Common myeloid progenitor, CD34-positive (primary cell): ENCODE data around the gene PXYLP1. TPM values are rescaled to one million over a fixed set of nuclear protein-coding genes. Genes with fewer than 3 reads are reported as not detected.

ENCODE experiments used
- CTCF ChIA-PET: fragments of 350-600 bp; sonication (Branson Sonifier 250); formaldehyde crosslinking; loops from one replicate; lab custom pipeline; 2021; ENCODE audit warnings: antibody characterized with exemption; lab: Charles Lee
- POLR2A ChIA-PET: fragments of 350-600 bp; sonication (Branson Sonifier 250); formaldehyde crosslinking; loops from one replicate; lab custom pipeline; 2021; ENCODE audit warnings: antibody characterized with exemption; lab: Charles Lee
- DNase-seq, 3 donors: peaks; one replicate each; pipeline versions ENCODE4 v3.0.0 to v3.0.0-alpha.2; 2013
- H3K27ac ChIP-seq, 2 experiments: 1 replicate in 1 of 2; 2 replicates in 1 of 2; pipeline ENCODE4 v1.7.0; 2013; ENCODE audit warnings: inconsistent platforms in 2 of 2, low read length in 2 of 2, mild to moderate bottlenecking in 2 of 2, low read depth in 1 of 2, moderate library complexity in 1 of 2; ENCODE audit not compliant: severe bottlenecking in 2 of 2, insufficient read depth in 1 of 2, poor library complexity in 1 of 2
- H3K27me3 ChIP-seq, 5 experiments: replicated peaks in 2 of 5; 1 replicate in 3 of 5; 2 replicates in 2 of 5; pipeline versions ENCODE4 v1.6.1 to v1.7.0; 2013; ENCODE audit warnings: low read length in 4 of 5, mild to moderate bottlenecking in 2 of 5, moderate library complexity in 2 of 5, inconsistent platforms in 1 of 5; ENCODE audit not compliant: insufficient read depth in 5 of 5, control insufficient read depth in 4 of 5
- H3K36me3 ChIP-seq, 4 experiments: 1 replicate in 2 of 4; 2 replicates in 2 of 4; pipeline versions ENCODE4 v1.6.1 to v1.7.0; 2013; ENCODE audit warnings: low read length in 3 of 4, control low read depth in 1 of 4, mild to moderate bottlenecking in 1 of 4; ENCODE audit not compliant: control insufficient read depth in 4 of 4, insufficient read depth in 4 of 4
- H3K4me1 ChIP-seq, 4 experiments: 1 replicate in 3 of 4; 2 replicates in 1 of 4; pipeline versions ENCODE4 v1.6.1 to v1.7.1; 2013; ENCODE audit warnings: low read length in 3 of 4, mild to moderate bottlenecking in 3 of 4, control low read depth in 1 of 4, inconsistent platforms in 1 of 4, moderate library complexity in 1 of 4; ENCODE audit not compliant: control insufficient read depth in 4 of 4, insufficient read depth in 4 of 4; ENCODE audit errors: control extremely low read depth in 1 of 4
- H3K4me3 ChIP-seq, 7 experiments: 1 replicate in 4 of 7; 2 replicates in 3 of 7; pipeline versions ENCODE4 v1.5.1 to v1.7.0; 2013; ENCODE audit warnings: mild to moderate bottlenecking in 7 of 7, low read length in 6 of 7, moderate library complexity in 6 of 7, inconsistent platforms in 2 of 7, low read depth in 2 of 7, control low read depth in 1 of 7; ENCODE audit not compliant: insufficient read depth in 4 of 7, control insufficient read depth in 1 of 7; ENCODE audit errors: extremely low read depth in 1 of 7
- H3K9me3 ChIP-seq, 5 experiments: 1 replicate in 4 of 5; 2 replicates in 1 of 5; pipeline versions ENCODE4 v1.6.1 to v1.7.1; 2013; ENCODE audit warnings: low read length in 4 of 5, mild to moderate bottlenecking in 2 of 5, inconsistent platforms in 1 of 5, low read depth in 1 of 5, moderate library complexity in 1 of 5; ENCODE audit not compliant: control insufficient read depth in 4 of 5, insufficient read depth in 2 of 5; ENCODE audit errors: control extremely low read depth in 1 of 5
- WGBS: methylation state at CpG from one replicate; pipeline ENCODE4 v1.1.5; 2013; ENCODE audit not compliant: insufficient coverage; 5-methylcytosine and 5-hydroxymethylcytosine counted together
- polyA plus RNA-seq: library from polyadenylated mRNA; unstranded; fragments of 120-200 nt; gene quantifications from one replicate; pipeline ENCODE4 v1.2.1, GENCODE V29; 2013

The PXYLP1 gene
- polyA plus RNA-seq = 2.9 TPM

GRCh38 chr3:141231101-141231951 lies at the start of gene PXYLP1:
TSS of gene PXYLP1 (plus strand) at chr3:141231825. CDS start at chr3:141260176, 28,351 bp downstream.
- peaks cover 0 to 4% (median 0%) of the 10 kb centered on the region in 4 experiments for H3K36me3 ChIP-seq
- H3K4me3 ChIP-seq = peak within 1 kb of the TSS; percentile 62 to 88 (median 75)
- peak within 1 kb of the TSS in 1 of 2 experiments; percentile 70 for H3K27ac ChIP-seq
- peaks cover 4 to 32% (median 26%) of the 10 kb centered on the region in 4 experiments for H3K4me1 ChIP-seq
- ChIA-PET POLR2A (interaction anchor here (1.1 kb wide), 1 partner anchor 221 kb away, joined by 4 read pairs; no protein-coding TSS in a partner anchor), CTCF (interaction anchor here (0.8 to 6.9 kb wide), 19 partner anchors 10 to 223 kb away, joined by 3 to 43 read pairs (median 4); no protein-coding TSS in a partner anchor)
- peaks cover 0 to 3% (median 0%) of the 10 kb centered on the region in 5 experiments for H3K27me3 ChIP-seq
- DNase-seq = peak; percentile 74 to 89 (median 88)
- WGBS = 0% methylated on average over 64 of the region's 92 CpGs
- H3K9me3 ChIP-seq = no peaks in the 10 kb centered on the region

GRCh38 chr3:141183606-141184005 lies 48.0 kb upstream of the PXYLP1 start:
- no peaks in the 10 kb centered on the region for H3K4me1 ChIP-seq
- peaks cover 0 to 10% (median 2%) of the 10 kb centered on the region in 5 experiments for H3K9me3 ChIP-seq
- 0% methylated on average over 1 of the region's 2 CpGs for WGBS
- ChIA-PET CTCF (interaction anchor here (0.7 to 1.7 kb wide), 5 partner anchors 8 to 261 kb away, joined by 3 to 4 read pairs (median 3); no protein-coding TSS in a partner anchor), POLR2A (no interaction called here)
- H3K27me3 ChIP-seq = peaks cover 0 to 2% (median 0%) of the 10 kb centered on the region in 5 experiments
- H3K36me3 ChIP-seq = no peaks in the 10 kb centered on the region
- DNase-seq = no peak
- no peak overlapping the region for H3K4me3 ChIP-seq
- no peak overlapping the region for H3K27ac ChIP-seq

- CTCF ChIA-PET = interaction anchor here (0.8 to 1.7 kb wide), 3 partner anchors 9 to 262 kb away, joined by 3 to 4 read pairs (median 4); no protein-coding TSS in a partner anchor
- POLR2A ChIA-PET = no interaction called here
- WGBS = 100% methylated on average over 1 of the region's 4 CpGs
Observed at GRCh38 chr3:141184430-141184829, 47.2 kb upstream of the PXYLP1 start.

GRCh38 chr3:141191097-141191749 lies 40.4 kb upstream of the PXYLP1 start:
- Histone ChIP-seq H3K27ac (no peak overlapping the region), H3K27me3 (peaks cover 0 to 4% (median 0%) of the 10 kb centered on the region in 5 experiments), H3K4me1 (peaks cover 0 to 6% (median 1%) of the 10 kb centered on the region in 4 experiments), H3K9me3 (peaks cover 0 to 1% (median 0%) of the 10 kb centered on the region in 5 experiments), H3K36me3 (no peaks in the 10 kb centered on the region), H3K4me3 (no peak overlapping the region)
- no peak for DNase-seq
- CTCF ChIA-PET = interaction anchor here (0.7 to 4.8 kb wide), 17 partner anchors 9 to 292 kb away, joined by 3 to 44 read pairs (median 4); no protein-coding TSS in a partner anchor
- POLR2A ChIA-PET = no interaction called here
- 50% methylated on average over 2 of the region's 2 CpGs for WGBS

More at GRCh38 chr3:141184430-141184829, 47.2 kb upstream of the PXYLP1 start:
- Histone ChIP-seq H3K4me3 (no peak overlapping the region), H3K9me3 (peaks cover 0 to 10% (median under 1%) of the 10 kb centered on the region in 5 experiments), H3K27ac (no peak overlapping the region), H3K4me1 (no peaks in the 10 kb centered on the region), H3K36me3 (no peaks in the 10 kb centered on the region), H3K27me3 (peaks cover 0 to 2% (median 0%) of the 10 kb centered on the region in 5 experiments)
- DNase-seq = no peak

GRCh38 chr3:141192345-141192744 lies 39.3 kb upstream of the PXYLP1 start:
- peak; percentile 93 to 96 (median 93) for DNase-seq
- H3K9me3 ChIP-seq = peaks cover 0 to 4% (median 0%) of the 10 kb centered on the region in 5 experiments
- H3K4me3 ChIP-seq = no peak overlapping the region
- H3K27me3 ChIP-seq = peaks cover 0 to 4% (median 0%) of the 10 kb centered on the region in 5 experiments
- 20% methylated on average over 4 of the region's 11 CpGs for WGBS
- H3K36me3 ChIP-seq = no peaks in the 10 kb centered on the region
- no peak overlapping the region for H3K27ac ChIP-seq
- peaks cover 0 to 6% (median 1%) of the 10 kb centered on the region in 4 experiments for H3K4me1 ChIP-seq
- ChIA-PET POLR2A (no interaction called here), CTCF (interaction anchor here (0.7 to 4.8 kb wide), 18 partner anchors 9 to 294 kb away, joined by 3 to 44 read pairs (median 4); no protein-coding TSS in a partner anchor)

- peaks cover 0 to 4% (median 0%) of the 10 kb centered on the region in 5 experiments for H3K27me3 ChIP-seq
- H3K4me3 ChIP-seq = no peak overlapping the region
- no peaks in the 10 kb centered on the region for H3K36me3 ChIP-seq
- DNase-seq = no peak
- no peak overlapping the region for H3K27ac ChIP-seq
- peaks cover 0 to 6% (median 1%) of the 10 kb centered on the region in 4 experiments for H3K4me1 ChIP-seq
- ChIA-PET CTCF (interaction anchor here (0.8 to 4.8 kb wide), 8 partner anchors 8 to 326 kb away, joined by 3 to 44 read pairs (median 6); no protein-coding TSS in a partner anchor), POLR2A (no interaction called here)
- H3K9me3 ChIP-seq = peaks cover 0 to 4% (median 0%) of the 10 kb centered on the region in 5 experiments
- WGBS = 78% methylated on average over 11 of the region's 13 CpGs
Observed at GRCh38 chr3:141193066-141193830, 38.4 kb upstream of the PXYLP1 start.
